ENCODE data around the gene CCL5. TPM values are rescaled to one million over a fixed set of nuclear protein-coding genes. Genes with fewer than 3 reads are reported as not detected.

CCL5 gene
- polyA plus RNA-seq, 1 donor from 2014 or later, result not detected

DNA sequence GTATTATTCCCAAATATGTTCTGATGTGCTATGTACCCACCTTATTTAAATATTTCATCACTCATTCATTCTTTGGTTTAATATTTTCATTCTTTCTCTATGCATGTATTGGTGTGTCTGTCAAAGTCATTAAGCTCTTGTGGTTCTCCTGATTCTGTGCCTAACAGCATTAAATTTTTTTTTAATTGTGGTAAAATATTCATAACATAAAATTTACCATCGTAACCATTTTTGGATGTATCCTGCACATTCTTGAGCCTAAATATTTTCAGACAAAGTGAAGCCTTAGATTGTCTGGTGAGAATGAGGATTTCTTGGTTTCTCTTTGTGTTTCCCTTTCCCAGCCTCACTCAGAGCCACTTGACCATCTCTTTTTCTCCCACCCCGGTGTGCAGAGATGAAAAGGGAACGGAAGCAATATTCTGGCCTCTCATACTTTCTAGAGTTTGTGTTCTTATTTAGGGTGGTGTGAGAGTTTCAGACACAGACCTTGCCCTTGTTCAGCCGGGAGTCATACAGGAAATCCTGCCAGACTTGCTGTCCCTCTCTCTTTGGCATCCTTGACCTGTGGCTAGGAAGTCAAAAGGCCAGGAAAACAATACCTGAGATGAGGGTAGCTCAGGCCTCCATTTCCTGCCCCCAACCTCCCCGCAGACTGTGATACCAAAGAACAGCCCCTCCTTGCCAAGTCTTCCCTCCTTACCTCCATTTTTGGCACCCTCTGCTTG is 4.9 kb downstream of the CCL5 start:
- Histone ChIP-seq H2AFZ (ENCODE audit: low read depth, low read length) (no peak overlapping the region), H3K9me3 (ENCODE audit: low read length) (no peaks in the 10 kb centered on the region), H3K27me3 (ENCODE audit: insufficient read depth, low read depth, low read length) (no peaks in the 10 kb centered on the region), H3K79me2 (replicated peaks; ENCODE audit: insufficient read depth, low read length) (no peaks in the 10 kb centered on the region), H4K20me1 (ENCODE audit: insufficient read depth) (no peaks in the 10 kb centered on the region), H3K4me2 (ENCODE audit: low read length) (no peak overlapping the region), H3K27ac (ENCODE audit: low read length) (no peak overlapping the region), H3F3A (ENCODE audit: insufficient read depth, low read length, poor library complexity, severe bottlenecking) (no peaks in the 10 kb centered on the region), H3K4me3 (ENCODE audit: low read length) (no peak overlapping the region), H3K9ac (ENCODE audit: low read length) (no peak overlapping the region), H3K36me3 (ENCODE audit: insufficient read depth, low read length) (no peaks in the 10 kb centered on the region), H3K9me2 (ENCODE audit: insufficient read depth, low read length) (no peaks in the 10 kb centered on the region)
- TF ChIP-seq MXI1 (conservative IDR thresholded peaks at IDR 0.05; ENCODE audit: poor library complexity, severe bottlenecking) (no peak), EP300 (conservative IDR thresholded peaks at IDR 0.05; ENCODE audit: poor library complexity, severe bottlenecking) (no peak), TAF1 (IDR thresholded peaks at IDR 0.05; ENCODE audit: low read depth) (no peak), SMC3 (conservative IDR thresholded peaks at IDR 0.05; ENCODE audit: poor library complexity) (no peak), POLR2AphosphoS5 (IDR thresholded peaks at IDR 0.05) (no peak), EZH2 (IDR thresholded peaks at IDR 0.05; ENCODE audit: borderline replicate concordance, insufficient read depth, low read length, poor library complexity, severe bottlenecking) (no peak), RAD21 (conservative IDR thresholded peaks at IDR 0.05) (no peak)
- TF ChIP-seq, protein P1, sequence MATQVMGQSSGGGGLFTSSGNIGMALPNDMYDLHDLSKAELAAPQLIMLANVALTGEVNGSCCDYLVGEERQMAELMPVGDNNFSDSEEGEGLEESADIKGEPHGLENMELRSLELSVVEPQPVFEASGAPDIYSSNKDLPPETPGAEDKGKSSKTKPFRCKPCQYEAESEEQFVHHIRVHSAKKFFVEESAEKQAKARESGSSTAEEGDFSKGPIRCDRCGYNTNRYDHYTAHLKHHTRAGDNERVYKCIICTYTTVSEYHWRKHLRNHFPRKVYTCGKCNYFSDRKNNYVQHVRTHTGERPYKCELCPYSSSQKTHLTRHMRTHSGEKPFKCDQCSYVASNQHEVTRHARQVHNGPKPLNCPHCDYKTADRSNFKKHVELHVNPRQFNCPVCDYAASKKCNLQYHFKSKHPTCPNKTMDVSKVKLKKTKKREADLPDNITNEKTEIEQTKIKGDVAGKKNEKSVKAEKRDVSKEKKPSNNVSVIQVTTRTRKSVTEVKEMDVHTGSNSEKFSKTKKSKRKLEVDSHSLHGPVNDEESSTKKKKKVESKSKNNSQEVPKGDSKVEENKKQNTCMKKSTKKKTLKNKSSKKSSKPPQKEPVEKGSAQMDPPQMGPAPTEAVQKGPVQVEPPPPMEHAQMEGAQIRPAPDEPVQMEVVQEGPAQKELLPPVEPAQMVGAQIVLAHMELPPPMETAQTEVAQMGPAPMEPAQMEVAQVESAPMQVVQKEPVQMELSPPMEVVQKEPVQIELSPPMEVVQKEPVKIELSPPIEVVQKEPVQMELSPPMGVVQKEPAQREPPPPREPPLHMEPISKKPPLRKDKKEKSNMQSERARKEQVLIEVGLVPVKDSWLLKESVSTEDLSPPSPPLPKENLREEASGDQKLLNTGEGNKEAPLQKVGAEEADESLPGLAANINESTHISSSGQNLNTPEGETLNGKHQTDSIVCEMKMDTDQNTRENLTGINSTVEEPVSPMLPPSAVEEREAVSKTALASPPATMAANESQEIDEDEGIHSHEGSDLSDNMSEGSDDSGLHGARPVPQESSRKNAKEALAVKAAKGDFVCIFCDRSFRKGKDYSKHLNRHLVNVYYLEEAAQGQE (IDR thresholded peaks at IDR 0.05; ENCODE audit: borderline replicate concordance), result no peak
- TF ChIP-seq, protein P2, sequence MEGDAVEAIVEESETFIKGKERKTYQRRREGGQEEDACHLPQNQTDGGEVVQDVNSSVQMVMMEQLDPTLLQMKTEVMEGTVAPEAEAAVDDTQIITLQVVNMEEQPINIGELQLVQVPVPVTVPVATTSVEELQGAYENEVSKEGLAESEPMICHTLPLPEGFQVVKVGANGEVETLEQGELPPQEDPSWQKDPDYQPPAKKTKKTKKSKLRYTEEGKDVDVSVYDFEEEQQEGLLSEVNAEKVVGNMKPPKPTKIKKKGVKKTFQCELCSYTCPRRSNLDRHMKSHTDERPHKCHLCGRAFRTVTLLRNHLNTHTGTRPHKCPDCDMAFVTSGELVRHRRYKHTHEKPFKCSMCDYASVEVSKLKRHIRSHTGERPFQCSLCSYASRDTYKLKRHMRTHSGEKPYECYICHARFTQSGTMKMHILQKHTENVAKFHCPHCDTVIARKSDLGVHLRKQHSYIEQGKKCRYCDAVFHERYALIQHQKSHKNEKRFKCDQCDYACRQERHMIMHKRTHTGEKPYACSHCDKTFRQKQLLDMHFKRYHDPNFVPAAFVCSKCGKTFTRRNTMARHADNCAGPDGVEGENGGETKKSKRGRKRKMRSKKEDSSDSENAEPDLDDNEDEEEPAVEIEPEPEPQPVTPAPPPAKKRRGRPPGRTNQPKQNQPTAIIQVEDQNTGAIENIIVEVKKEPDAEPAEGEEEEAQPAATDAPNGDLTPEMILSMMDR (IDR thresholded peaks at IDR 0.05; ENCODE audit: poor library complexity, severe bottlenecking), result no peak

DNA sequence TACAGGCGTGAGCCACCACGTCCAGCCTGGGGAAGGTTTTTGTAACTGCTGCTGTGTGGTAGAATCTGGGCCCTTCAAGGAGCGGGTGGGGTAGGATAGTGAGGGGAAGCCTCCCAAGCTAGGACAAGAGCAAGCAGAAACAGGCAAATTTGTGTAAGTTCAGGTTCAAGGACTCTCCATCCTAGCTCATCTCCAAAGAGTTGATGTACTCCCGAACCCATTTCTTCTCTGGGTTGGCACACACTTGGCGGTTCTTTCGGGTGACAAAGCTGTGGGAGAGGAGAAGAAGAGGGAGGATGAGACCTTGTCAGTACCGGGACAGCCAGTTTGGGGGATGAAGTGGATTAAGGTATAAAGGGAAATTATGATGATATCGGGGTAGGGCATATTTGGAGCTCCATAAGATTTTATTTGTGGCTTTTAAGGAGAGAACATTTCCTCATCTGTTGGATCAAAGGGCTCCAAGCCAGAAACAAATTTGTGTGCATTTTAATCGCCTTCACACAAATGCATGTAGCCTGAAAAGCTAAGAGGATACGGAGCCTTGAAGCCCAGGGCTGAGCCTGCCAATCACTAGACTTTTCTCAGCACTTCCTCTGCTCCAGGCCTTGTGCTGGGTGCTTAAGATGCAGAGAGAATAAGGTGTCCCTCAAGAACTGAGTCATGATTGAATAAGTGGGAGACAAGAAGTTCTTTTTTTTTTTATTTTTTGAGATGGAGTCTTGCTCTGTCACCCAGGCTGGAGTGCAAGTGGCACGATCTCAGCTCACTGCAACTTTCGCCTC is 7.8 kb downstream of the CCL5 start:
- H3K4me3 ChIP-seq (ENCODE audit: low read length), result no peak overlapping the region
- H3K79me2 ChIP-seq (replicated peaks; ENCODE audit: insufficient read depth, low read length), result no peaks in the 10 kb centered on the region
- H2AFZ ChIP-seq (ENCODE audit: low read depth, low read length), result no peak overlapping the region
- no peaks in the 10 kb centered on the region for H3K27me3 ChIP-seq (ENCODE audit: insufficient read depth, low read depth, low read length)
- no peak overlapping the region for H3K9ac ChIP-seq (ENCODE audit: low read length)
- H3K27ac ChIP-seq (ENCODE audit: low read length), result no peak overlapping the region
- H3K36me3 ChIP-seq (ENCODE audit: insufficient read depth, low read length), result no peaks in the 10 kb centered on the region
- no peaks in the 10 kb centered on the region for H3K9me3 ChIP-seq (ENCODE audit: low read length)
- H3F3A ChIP-seq (ENCODE audit: insufficient read depth, low read length, poor library complexity, severe bottlenecking), result no peaks in the 10 kb centered on the region
- TF ChIP-seq EP300 (conservative IDR thresholded peaks at IDR 0.05; ENCODE audit: poor library complexity, severe bottlenecking), result no peak
- no peak for TF ChIP-seq RAD21 (conservative IDR thresholded peaks at IDR 0.05)
- TF ChIP-seq SMC3 (conservative IDR thresholded peaks at IDR 0.05; ENCODE audit: poor library complexity), result no peak
- TF ChIP-seq TAF1 (IDR thresholded peaks at IDR 0.05; ENCODE audit: low read depth), result no peak
- no peaks in the 10 kb centered on the region for H4K20me1 ChIP-seq (ENCODE audit: insufficient read depth)
- no peak overlapping the region for H3K4me2 ChIP-seq (ENCODE audit: low read length)
- H3K9me2 ChIP-seq (ENCODE audit: insufficient read depth, low read length), result no peaks in the 10 kb centered on the region
